Dedifferentiated amniotic fluid mesenchymal stem cell (primary cell): ENCODE results near the gene AGMAT.

Experiments
- DNase-seq: peaks from one replicate; pipeline ENCODE4 v3.0.0-alpha.2; 2016; ENCODE audit errors: extremely low spot score

Gene AGMAT

DNA sequence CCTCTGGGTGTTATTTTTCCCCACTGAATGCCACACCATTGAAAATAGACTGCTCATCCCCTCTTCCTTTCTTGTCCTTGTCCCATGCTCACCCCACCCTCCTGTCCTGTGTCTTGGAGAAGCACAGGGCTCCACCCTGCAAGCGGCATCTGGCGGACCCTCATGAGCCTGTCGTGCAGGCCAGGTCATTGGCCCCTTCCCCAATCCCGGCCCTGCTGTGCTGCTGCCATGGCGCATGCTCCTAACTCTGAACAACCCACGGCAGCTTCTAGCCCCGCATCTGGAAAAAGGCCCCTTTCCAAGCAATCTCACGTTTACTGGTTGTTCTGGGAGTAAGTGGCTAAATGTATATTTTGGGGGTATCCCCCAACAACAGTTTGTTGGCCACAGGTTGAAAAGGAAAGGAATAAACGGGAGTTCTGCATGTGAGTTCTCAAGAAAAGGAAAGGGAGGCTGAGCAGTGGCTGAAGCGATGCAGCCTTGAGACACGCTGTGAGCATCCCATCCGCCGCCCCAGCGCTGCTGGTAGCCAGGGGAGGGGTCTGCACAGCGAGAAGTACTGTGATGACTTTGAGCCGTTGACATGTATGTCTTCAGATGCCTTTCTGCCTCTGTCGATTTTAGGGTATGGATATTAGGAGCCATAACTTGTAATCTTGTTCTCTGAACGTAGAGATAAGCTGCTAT, 16.3 kb downstream of the AGMAT start:
- DNase-seq: no peak

DNA sequence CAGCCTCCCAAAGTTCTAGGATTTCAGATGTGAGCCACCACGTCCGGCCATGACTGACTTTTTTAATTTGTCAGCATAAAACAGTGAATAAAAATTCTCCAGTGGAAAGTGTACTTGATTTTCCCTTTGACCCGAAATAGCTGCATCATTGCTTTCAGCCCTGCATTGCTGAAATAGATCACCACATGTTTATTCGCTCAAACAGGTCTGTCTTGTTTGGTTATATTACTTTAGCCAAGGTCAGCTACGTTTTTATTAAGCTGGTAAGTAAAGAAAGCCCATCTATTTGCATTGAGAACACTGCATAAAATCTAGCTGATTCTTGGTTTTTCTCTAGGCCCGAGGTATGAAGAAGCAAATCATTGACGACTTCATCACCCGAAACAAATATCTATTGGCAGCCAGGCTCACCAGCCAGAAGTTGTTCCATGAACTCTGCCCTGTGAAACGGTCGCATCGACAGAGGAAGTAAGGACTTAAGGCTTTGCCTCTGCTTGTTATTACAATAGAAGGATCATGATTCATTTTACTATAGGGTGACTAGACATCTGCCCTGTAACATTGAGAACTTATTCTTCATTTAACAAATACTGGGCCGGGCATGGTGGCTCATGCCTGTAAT, 25.6 kb downstream of the AGMAT start:
- no peak for DNase-seq

DNA sequence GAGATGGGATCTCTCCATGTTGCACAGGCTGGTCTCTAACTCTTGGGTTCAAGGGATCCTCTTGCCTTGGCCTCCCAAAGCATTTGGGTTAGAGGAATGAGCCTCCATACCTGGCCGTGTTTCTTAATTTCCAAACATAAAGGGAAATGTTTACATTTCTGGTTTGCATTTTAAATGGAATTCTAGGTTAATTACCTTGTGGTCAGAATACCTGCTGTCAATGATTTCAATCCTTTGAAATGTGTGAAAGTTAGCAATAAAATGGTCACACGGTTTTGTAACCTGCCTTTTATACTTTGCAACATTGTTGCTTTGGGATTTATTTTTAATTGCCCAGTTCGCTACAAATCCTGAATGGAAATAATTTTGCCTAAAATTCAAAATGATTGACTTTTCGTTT, 26.3 kb downstream of the AGMAT start:
- no peak for DNase-seq

DNA sequence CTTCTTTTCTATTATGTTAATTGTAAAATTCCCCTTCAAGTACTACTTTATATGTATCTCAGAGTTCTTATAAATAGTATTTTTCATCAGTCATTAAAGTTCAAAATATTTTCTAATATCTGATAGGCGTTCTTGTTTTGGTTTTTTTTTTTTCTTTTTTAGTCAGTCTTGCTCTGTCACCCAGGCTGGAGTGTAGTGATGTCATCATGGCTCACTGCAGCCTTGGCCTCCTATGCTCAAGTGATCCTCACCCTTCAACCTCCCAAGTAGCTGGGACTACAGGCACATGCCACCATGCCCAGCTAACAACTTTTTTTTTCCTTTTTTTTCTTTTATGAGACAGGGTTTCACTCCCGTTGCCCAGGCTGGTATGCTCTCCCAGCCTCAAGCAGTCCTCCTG, 27.3 kb downstream of the AGMAT start:
- no peak for DNase-seq

DNA sequence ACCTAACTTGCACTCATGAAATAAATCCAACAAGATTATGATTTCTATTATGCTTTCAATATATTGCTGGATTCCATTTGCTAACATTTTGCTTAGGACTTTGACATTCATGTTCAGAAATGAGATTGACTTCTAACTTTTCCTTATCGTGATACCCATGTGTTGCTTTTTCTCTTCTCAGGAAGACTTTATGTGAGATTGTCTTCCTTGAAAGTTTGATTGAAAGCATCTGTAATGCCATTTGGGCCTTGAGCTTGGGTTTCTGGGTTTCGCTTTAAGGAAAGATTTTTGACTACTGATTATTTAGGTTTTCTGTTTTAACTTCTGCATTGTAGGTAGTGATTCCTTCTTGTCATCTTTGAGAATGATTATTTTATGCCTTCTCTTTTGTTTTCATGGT, 27.8 kb downstream of the AGMAT start:
- DNase-seq: no peak

DNA sequence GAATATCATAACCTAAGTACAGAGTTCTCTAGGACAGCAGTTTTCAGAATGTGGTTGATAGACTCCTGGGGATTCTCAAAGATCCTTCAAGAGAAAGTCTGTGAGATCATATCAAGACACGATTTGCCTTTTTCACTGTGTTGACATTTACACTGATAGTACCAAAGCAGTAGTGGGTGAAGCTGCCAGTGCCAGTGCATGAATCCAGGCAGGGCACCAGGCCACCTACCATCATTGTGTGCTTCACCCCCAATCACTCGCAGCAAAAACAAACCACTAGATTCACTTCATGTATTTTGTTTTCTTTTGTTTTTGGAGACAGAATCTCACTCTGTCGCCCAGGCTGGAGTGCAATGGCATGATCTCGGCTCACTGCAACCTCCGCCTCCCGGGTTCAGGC, 34.3 kb downstream of the AGMAT start:
- no peak for DNase-seq

DNA sequence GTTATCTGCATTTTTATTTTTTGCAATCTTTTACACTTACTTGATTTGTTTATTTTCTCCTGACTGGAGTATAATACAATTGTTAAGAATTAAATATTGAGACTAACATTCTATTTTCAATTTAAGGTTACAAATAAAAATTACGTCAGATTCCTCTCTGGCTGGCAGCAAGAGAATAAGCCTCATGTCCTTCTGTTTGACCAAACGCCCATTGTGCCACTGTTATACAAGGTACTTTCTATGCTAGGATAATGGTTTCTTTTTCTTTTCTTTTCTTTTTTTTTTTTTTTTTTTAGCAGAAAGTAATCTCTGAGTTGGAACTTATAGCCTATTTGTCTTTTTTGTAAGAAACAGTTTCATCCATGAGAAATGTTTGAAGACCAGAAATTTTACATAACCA, 38.2 kb downstream of the AGMAT start:
- DNase-seq: no peak

DNA sequence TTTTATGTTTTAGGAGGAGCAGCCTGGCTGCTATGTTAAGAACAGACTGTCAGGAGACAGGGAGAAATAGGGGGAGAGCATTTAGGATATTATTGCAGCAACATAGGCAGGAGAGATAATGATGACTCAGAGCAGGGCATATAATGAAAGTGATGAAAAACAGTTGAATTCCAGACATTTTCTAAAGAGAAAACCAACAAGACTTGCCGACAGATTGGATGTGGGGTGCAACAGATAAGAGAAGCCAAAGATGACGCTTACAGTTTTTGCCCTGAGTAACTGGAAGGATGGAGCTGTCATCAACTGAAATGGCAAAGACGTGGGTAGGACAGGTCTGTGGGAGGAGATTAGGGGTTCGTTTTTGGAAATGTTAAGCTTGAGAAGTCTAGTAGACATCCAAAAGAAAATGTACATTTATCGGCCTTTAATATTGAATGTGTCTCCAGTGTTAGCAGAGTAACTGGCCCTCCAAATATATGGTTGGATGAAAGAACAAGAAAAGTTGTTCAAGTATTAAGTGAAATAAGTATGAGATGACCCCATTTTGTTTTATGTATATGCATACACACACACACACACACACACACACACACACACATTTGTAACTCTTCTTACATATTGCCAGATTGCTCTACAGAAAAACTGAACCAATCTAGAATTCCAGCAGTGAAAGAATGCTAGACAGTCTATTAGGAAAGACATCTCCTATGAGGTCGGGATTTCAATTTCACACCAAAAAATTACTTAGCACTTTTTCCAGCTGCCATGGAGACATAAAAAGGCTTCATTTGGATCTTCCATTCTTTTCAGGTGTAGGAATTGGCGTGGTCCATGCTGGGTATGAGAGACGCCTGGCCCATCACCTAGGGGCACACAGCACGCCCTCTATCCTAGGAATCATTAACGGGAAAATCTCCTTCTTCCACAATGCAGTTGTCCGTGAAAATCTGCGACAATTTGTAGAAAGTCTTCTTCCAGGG, 41.0 kb downstream of the AGMAT start:
- no peak for DNase-seq

DNA sequence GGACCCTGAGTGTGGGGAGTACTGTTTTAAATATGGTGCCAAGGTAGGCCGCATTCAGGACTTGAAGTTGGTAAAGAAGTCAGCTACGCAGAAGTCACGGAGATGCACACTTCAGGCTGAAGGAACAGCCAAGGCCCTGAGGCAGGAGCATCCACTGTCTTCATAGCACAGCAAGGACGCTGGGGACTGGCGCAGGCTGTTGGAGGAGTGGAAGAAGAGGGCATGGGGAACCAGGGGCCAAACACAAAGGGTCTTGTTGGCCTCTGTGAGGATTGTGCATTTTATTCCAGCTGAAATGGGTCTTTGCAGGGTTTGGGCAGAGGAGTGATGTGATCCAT, 41.6 kb downstream of the AGMAT start:
- DNase-seq: no peak

DNA sequence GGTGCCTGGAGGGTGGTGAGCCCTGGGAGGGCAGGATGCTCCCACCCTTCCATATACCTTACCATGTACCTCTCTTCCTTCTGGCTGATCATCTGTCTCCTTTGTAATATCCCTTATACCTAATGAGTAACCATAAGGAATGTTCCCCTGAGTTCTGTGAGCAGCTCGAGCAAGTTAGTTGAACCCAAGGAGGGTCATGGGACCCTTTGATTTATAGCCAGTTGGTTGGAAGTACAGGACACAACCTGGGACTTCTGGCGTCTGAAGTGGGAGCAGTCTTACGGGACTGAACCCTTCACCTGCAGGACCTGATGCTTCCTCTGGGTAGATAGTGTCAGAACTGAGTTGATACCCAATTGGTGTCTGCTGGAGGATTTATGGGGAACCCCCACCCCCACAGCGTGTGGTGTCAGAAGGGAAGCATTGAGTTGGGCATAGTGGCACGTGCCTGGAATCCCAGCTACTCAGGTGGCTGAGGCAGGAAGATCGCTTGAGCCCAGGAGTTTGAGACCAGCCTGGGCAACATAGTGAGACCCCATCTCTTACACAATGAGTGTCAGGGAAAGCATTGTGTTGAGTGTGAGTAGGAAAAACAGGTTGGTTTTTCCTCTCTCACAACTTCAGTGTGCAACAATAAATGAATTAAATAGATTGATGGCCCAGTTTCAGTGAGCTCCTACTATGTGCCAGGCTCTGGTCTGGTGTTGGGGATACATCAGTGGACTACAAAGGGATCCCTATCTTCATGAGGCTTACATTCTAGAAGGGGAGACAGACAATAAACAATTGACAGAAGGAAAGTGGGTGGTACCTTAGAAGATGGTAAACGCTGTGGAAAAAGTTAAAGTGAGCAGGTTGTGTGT, 42.2 kb downstream of the AGMAT start:
- no peak for DNase-seq

DNA sequence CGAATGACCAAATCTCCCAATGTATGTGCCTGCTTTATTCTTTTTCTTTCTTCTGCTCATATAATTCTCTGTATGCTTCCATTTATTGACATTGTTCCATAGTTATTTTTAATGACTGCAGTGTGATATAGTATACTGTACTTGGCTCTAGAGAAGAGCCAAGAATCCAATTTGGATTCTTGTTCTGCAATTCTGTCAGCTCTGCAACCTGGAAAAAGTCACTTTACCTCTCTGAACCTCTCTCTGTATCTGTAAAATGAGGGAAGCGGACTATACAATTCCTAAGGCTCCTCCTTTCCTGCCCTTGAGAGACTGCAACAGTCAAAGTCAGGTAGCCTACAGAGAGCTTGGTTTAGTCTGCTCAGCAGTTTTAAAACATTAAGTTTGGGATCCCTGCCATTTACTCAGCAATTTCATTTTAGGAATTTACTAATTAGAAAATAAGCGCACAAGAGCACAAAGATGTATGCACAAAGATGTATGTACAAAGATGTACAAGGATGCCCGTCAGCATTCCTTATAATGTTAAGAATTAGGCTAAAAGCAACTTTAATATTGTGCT, 43.5 kb downstream of the AGMAT start:
- DNase-seq: no peak

DNA sequence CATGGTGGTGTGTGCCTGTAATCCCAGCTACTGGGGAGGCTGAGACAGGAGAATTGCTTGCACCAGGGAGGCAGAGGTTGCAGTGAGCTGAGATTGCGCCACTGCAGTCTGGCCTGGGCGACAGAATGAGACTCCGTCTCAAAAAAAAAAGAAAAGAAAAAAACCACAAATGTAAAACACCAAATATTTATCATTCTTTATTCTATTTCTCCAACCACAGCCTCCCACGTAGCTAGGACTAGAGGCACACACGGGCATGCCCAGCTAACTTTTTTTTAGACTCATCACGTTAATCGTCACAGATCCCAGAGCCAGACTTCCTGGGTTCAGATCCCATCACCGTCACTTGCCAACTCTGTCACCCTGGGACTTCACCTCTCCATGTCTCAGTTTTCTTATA, 44.7 kb downstream of the AGMAT start:
- no peak for DNase-seq

DNA sequence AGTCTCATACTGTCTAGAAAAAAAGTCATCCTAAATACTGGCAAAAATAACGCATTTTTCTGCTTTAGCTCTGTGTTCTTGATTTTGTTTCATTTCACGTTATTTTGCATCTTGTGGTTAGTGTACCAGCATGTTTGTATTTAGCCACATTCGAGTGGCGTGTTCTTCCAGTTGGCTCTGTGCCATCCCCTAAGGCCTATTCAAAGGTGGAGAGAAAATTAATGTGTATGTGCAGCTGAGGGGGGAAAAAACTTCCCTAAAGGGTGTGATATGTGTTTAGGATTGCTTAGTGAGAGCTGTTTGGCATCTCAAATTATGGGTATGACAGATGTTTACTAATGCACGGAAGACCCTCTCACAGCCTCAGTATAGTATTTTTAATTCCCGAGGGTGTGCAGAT, 46.1 kb downstream of the AGMAT start:
- DNase-seq: no peak

DNA sequence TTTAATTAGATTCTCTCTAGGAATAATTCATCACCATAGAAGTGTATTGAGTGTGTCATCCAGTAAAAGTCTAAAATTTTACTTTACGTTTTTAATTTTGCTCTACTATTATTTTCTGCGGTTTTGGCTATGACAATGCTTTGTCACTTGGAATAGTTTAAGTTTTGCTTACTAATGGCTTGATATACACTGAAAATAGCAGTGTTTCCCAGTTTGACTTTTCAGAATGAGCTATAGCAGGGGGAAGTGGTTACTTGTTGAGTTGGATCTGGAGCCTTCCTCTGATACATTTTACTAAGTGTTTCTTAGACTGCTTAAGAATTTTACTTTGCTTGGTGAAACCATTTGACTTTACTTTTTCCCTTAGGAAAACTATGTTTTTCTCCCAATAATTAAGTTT, 53.2 kb downstream of the AGMAT start:
- DNase-seq: no peak

DNA sequence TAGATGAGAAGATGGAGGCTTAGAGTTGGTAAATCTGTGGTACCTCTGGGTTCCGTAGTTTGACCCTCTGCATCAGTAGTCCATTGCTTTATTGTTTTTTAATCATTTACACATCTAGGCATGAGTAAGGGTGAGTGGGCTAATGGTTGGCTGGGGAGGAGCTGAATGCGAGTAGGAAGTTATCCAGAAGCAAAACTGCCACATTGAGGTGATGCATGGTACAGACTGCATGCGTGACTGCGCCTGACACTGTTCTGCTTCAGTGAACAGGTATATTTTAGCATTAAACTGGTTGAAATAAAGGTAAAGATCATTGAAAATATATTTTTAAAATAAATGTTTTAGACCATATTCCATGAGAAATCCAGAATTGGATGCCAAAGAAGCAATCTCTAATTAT, 53.8 kb downstream of the AGMAT start:
- no peak for DNase-seq

DNA sequence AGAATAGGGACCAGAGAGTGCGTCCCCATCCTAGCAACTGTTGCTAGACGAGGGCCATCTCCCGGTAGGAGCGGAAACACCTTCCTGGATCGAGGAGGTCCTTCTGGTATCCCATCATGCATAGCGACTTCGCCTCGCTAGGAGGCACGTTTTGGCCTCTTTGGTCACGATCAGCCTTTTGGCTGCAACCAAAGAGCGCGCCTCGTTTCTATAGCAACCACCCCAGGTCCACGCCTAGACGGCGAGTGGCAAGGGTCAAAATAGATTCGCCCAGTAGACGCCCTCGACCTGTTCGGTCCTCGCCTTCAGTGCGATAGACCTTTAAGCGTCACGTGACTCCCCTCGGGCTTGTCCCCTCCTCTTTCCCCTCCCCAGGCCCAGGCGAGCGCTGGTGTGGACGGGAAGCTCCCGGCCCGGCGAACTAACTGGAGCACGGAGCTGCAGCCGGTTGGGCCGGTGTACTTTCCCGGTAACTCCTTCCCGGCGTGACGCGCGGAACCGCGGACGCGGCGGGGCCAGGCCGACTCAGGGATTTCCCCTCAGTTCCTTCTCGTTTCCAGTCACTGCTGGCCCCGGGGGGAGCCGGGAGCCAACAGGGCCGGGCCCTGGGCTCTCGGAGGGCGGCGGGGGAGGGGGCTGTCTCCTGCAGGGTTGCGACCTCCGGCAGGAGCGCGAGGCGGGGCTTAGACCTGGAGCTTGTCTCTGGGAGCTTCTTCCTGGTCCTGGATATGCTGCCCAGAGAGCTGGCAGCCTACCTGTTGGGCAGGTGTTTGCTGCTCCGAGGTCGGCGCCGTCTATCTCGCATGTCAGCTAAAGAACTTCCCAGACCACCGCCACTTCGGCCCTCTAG, 58.1 kb downstream of the AGMAT start, which contains the start of gene DNAJC16:
DNAJC16 (plus strand) TSS at position 359 of the 850 bp plus-strand sequence. CDS start 2,258 bp downstream, outside the sequence.
- peak; percentile 99 for DNase-seq

DNA sequence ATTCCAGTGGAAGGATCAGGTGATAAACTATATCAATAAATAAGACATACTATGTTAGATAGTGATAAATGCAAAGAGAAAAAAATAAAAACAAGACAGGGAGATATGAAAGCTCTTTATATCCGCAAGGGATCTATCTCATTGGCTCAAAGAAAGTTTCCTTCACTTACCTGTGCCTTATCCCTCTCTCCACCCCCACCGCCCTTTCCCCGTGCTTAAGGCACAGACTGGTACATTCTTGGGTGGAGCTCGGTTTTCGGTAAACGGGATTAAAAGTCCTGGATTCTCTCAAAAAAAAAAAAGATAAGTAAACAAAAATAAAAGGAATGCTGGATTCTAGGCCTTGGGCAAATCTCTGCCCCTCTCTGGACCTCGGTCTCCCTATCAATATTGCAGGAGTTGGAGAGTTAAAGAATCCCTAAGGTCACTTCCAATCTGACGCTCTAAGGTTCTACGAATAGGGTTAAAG, 58.8 kb downstream of the AGMAT start:
- no peak for DNase-seq

DNA sequence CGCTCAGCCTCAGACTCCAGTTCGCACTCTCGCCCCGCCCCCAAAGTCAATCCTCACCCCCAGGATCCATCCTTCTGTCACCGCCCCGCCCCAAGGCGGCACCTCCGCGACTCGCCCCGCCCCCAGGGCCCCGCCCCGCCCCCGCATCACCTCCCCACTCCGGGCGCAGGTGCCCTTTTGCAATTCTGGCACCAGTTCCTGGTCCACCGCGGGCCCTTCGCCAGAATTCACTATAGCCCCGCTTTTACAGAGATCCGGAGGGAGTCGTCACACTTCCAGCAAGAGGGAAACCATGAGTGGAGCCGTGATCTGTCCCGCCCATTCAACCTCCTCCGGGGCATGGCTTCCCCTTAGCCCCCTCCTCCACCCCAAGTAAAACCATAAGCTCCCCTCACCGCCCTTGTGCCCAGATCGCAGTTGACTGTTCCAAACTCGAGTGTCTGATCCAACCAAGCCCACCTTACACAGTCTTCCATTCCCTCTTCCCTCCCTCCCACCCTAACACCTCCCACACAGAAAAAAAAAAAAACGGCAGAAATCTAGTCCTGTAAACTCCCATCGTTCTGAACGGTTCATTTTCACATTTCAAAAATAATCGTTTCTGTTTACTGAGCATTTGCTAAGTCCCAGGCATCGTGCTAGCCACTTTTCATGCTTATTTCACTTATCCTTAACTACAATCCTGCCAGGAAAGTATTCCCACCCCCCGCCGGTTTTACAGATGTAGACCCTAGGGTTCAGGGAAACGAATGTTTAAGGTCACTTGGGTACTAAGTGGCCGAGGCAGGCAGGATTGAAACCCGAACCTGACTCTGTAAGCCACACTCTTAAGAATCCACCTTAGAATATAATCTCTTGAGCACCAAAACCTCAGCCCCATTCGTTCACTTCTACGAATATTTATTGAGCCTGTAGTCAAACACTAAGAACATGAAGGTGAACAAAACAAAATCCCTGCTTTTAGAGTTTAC, 59.5 kb downstream of the AGMAT start:
- peak; percentile 42 for DNase-seq
